Activated naive CD4-positive, alpha-beta T cell (primary cell): ENCODE data around the gene LPAR2.

ENCODE experiments used
- DNase-seq, 4 experiments: peaks; one replicate each; lab custom pipeline; 2025; lab: John Stamatoyannopoulos, UW

LPAR2 gene

GRCh38 chr19:19653597-19654147 is 25.7 kb upstream of the LPAR2 start:
- DNase-seq: no peak

- DNase-seq: no peak
These were observed 24.7 kb upstream of the LPAR2 start for GRCh38 chr19:19652482-19653295.

- DNase-seq: no peak
These were observed 23.1 kb upstream of the LPAR2 start for GRCh38 chr19:19651076-19651475.

- DNase-seq: no peak
These were observed 22.3 kb upstream of the LPAR2 start for GRCh38 chr19:19650331-19650730.

GRCh38 chr19:19649580-19649995 is 21.6 kb upstream of the LPAR2 start:
- no peak for DNase-seq

- DNase-seq: no peak
These were observed 21.1 kb upstream of the LPAR2 start for GRCh38 chr19:19649155-19649554.

- no peak for DNase-seq
These were observed 19.2 kb upstream of the LPAR2 start for GRCh38 chr19:19647037-19647835.

- no peak for DNase-seq
These were observed 17.3 kb upstream of the LPAR2 start for GRCh38 chr19:19645233-19645870.

GRCh38 chr19:19644054-19644388 is 16.0 kb upstream of the LPAR2 start:
- DNase-seq: no peak

- peak; percentile 61 to 87 (median 75) for DNase-seq
These were observed 15.4 kb upstream of the LPAR2 start, which contains the start of gene GMIP for GRCh38 chr19:19643158-19644053. TSS of gene GMIP (minus strand) at chr19:19643657. CDS start at chr19:19643529, 128 bp downstream.

GRCh38 chr19:19642506-19643157 is 14.6 kb upstream of the LPAR2 start:
- peak in 1 of 4 experiments; percentile 8 for DNase-seq

- no peak for DNase-seq
These were observed 9.7 kb upstream of the LPAR2 start for GRCh38 chr19:19637523-19638251.

GRCh38 chr19:19637186-19637522 is 9.1 kb upstream of the LPAR2 start:
- no peak for DNase-seq

GRCh38 chr19:19636573-19637185 is 8.7 kb upstream of the LPAR2 start:
- no peak for DNase-seq

GRCh38 chr19:19635313-19635702 is 7.3 kb upstream of the LPAR2 start:
- no peak for DNase-seq

- no peak for DNase-seq
These were observed 6.7 kb upstream of the LPAR2 start for GRCh38 chr19:19634516-19635312.

GRCh38 chr19:19633711-19634515 is 5.9 kb upstream of the LPAR2 start:
- no peak for DNase-seq

GRCh38 chr19:19632661-19633060 is 4.6 kb upstream of the LPAR2 start:
- DNase-seq: no peak
